Measurements from ENCODE around the gene REX1BD.
"Not testable (repeated sequence)": the region's sequence is repeated elsewhere in the genome, so short reads cannot be mapped to it uniquely, and the experiment has no call there.

The REX1BD gene

GRCh38 chr19:18588611-18589379 is at the start of gene REX1BD:
Gene REX1BD, plus strand, starts transcription at chr19:18588798. Its CDS starts 4 bp downstream, at chr19:18588802.
- peak; percentile 70 for DNase-seq (ENCODE audit: low spot score)

GRCh38 chr19:18539372-18539771 is 49.2 kb upstream of the REX1BD start:
- DNase-seq (ENCODE audit: low spot score) = no peak

GRCh38 chr19:18540200-18540599 is 48.4 kb upstream of the REX1BD start:
- not testable (repeated sequence) for DNase-seq (ENCODE audit: low spot score)

GRCh38 chr19:18541258-18541991 is 47.2 kb upstream of the REX1BD start:
- no peak for DNase-seq (ENCODE audit: low spot score)

- no peak for DNase-seq (ENCODE audit: low spot score)
These were observed 46.3 kb upstream of the REX1BD start for GRCh38 chr19:18541992-18542940.

GRCh38 chr19:18542941-18543813 is 45.4 kb upstream of the REX1BD start, which contains the start of gene FKBP8:
Gene FKBP8, minus strand, starts transcription at chr19:18543573. Its CDS starts 1,603 bp downstream, at chr19:18541970.
- DNase-seq (ENCODE audit: low spot score) = peak; percentile 79

GRCh38 chr19:18543814-18544475 is 44.7 kb upstream of the REX1BD start:
- peak; percentile 59 for DNase-seq (ENCODE audit: low spot score)

- no peak for DNase-seq (ENCODE audit: low spot score)
These were observed 37.0 kb upstream of the REX1BD start for GRCh38 chr19:18551631-18552030.

- peak; percentile 96 for DNase-seq (ENCODE audit: low spot score)
These were observed 31.0 kb upstream of the REX1BD start, which contains the start of gene KXD1 for GRCh38 chr19:18557411-18558201. Gene KXD1, plus strand, starts transcription at chr19:18557870. Its CDS starts 4,187 bp downstream, at chr19:18562057.

GRCh38 chr19:18558202-18558555 is 30.4 kb upstream of the REX1BD start:
- no peak for DNase-seq (ENCODE audit: low spot score)

GRCh38 chr19:18558604-18559003 is 30.0 kb upstream of the REX1BD start:
- DNase-seq (ENCODE audit: low spot score) = no peak

- DNase-seq (ENCODE audit: low spot score) = no peak
These were observed 28.9 kb upstream of the REX1BD start for GRCh38 chr19:18559685-18560084.

GRCh38 chr19:18562086-18562485 is 26.5 kb upstream of the REX1BD start:
- peak; percentile 62 for DNase-seq (ENCODE audit: low spot score)

GRCh38 chr19:18566953-18567352 is 21.6 kb upstream of the REX1BD start:
- no peak for DNase-seq (ENCODE audit: low spot score)

GRCh38 chr19:18568367-18568766 is 20.2 kb upstream of the REX1BD start:
- DNase-seq (ENCODE audit: low spot score) = no peak

GRCh38 chr19:18571564-18572344 is 16.8 kb upstream of the REX1BD start, which contains the start of gene UBA52:
Gene UBA52, plus strand, starts transcription at chr19:18571857. Its CDS starts 1,444 bp downstream, at chr19:18573301.
- DNase-seq (ENCODE audit: low spot score) = peak; percentile 97

- no peak for DNase-seq (ENCODE audit: low spot score)
These were observed 13.8 kb upstream of the REX1BD start for GRCh38 chr19:18574691-18575291.

GRCh38 chr19:18576383-18576782 is 12.2 kb upstream of the REX1BD start:
- no peak for DNase-seq (ENCODE audit: low spot score)
